HG03103 (cell line): ENCODE measurements around the gene AGPAT2.

Experiments
- ATAC-seq: cut with Tn5 transposase; IDR thresholded peaks from one replicate; pipeline ENCODE4 v1.9.1; 2021; ENCODE audit warnings: low read depth; ENCODE audit not compliant: unreplicated experiment

AGPAT2 gene

GRCh38 chr9:136629001-136629878 lies 58.0 kb downstream of the AGPAT2 start:
- ATAC-seq = no peak

GRCh38 chr9:136628268-136628667 lies 59.0 kb downstream of the AGPAT2 start:
- ATAC-seq = no peak

- no peak for ATAC-seq
Measured at GRCh38 chr9:136627703-136628102, 59.6 kb downstream of the AGPAT2 start.

DNA sequence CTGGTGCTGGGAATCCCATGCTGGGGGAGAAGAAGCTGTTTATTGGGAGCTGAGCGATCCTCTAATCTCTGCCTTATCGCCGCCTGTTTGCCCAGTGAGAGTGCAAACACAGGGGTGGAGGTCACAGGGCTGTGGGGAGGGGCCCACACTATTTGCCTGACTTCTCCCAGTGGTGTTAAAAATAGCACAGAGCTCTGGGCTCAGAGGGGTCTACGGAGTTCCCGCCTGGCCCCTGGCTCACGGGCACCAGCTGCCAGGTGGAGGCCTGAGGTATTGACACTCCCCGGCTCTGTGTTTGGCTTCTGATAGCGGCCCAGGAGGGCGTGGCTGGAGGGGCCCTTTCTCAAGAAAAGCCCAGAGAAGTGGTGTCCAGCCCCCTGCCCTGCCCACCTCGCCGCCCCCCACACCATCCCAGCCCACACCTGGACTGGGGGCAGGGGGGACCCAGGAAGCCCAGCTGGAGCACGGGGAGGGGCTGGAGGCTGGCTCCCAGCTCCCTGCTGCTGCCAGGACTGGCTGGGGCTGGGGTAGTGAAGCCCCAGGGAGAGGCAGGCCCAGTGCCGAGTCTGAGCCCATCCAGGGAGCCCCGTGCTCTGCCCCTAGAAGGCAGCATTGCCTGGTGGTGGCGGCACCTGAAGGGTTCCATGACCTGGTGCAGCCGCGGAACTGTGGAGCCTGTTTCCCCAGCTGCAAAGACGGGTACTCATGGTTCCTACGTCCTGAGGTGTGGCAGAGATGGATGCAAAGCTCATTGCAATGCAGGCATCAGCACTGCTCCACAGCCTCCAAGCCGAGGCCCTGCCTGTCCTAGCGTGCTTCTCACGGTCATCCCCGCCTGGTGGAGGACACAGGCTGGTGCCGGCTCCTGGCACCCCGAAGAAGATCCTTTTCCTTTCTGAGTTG lies 60.3 kb downstream of the AGPAT2 start:
- ATAC-seq = no peak

- ATAC-seq = no peak
Measured at GRCh38 chr9:136626066-136626725, 61.1 kb downstream of the AGPAT2 start.

GRCh38 chr9:136625101-136626065 lies 61.9 kb downstream of the AGPAT2 start:
- ATAC-seq = no peak

DNA sequence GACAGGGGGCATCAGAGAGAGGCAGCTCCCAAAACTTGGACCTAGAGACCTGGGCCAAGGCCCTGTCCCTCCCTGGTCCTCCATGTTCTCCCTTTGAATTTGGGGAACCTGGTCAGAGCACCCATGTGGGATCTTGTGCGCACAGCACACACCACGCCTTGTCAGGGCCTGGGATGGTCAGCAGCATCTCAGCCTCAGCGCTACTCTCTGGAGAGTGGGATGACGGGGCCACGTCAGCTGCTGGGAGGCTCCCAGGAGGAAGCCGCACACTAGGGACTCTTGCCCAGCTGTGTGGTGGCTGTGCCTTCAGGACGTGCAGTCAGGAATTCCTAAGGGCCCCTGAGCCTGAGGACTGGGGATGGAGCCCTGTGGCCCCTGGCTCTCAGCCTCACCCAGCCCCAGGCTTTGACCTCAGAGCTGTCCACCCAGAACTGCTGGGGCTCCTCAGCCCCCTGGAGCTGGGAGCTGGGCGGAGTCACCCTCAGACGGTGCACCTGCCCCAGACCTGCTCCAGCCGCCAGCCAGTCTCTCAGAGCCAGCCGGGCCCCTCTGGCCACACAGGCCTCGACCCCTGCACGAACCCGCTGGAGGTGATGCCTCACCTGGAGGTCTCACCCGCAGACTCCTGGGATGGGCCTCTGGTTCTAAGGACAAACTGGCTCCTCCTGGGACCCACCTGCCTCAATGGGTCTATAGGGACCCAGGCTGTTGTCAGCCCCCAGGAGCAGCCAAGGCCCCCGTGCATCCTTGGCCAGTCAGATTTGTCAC lies 62.9 kb downstream of the AGPAT2 start:
- ATAC-seq = no peak

DNA sequence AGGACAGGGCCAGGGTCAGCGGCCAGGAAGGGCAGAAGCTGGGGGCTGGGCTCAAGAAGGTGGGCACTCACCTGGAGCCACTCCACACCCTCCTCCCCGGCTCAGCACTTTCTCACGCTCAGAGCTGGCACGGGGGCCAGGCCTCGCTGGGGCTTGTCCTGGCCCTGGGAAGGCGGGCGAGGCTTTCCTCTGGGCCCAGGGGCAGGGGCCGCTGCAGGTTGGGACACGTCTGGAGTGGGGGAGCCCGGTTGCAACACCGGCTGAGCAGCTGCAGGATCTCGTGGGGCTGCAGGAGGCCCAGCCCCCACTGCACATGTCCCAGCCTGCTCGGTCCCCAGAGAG lies 63.4 kb downstream of the AGPAT2 start:
- no peak for ATAC-seq
